ENCODE data around the gene APOC1. TPM values are rescaled to one million over a fixed set of nuclear protein-coding genes. Genes with fewer than 3 reads are reported as not detected.

The APOC1 gene
- total RNA-seq, 4 donors from 2014 or later: 38.6 to 58.3 (median 47.7) TPM

DNA sequence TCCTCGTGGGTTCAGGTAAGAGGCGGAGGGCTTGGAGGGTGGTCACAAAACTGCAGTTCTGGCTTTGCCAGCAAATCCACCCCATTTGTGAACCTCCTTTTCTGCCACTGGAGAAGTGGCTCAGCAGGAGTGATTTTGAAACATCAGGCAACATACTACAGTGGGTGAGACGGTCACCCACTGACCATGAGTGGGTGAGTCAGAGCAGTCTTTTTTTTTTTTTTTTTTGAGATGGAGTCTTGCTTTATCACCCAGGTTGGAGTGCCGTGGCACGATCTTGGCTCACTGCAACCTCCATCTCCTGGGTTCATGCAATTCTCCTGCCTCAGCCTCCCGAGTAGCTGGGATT lies 20.4 kb upstream of the APOC1 start:
- 89% methylated on average over 6 of the region's 6 CpGs for WGBS
- TF ChIP-seq, protein P1, sequence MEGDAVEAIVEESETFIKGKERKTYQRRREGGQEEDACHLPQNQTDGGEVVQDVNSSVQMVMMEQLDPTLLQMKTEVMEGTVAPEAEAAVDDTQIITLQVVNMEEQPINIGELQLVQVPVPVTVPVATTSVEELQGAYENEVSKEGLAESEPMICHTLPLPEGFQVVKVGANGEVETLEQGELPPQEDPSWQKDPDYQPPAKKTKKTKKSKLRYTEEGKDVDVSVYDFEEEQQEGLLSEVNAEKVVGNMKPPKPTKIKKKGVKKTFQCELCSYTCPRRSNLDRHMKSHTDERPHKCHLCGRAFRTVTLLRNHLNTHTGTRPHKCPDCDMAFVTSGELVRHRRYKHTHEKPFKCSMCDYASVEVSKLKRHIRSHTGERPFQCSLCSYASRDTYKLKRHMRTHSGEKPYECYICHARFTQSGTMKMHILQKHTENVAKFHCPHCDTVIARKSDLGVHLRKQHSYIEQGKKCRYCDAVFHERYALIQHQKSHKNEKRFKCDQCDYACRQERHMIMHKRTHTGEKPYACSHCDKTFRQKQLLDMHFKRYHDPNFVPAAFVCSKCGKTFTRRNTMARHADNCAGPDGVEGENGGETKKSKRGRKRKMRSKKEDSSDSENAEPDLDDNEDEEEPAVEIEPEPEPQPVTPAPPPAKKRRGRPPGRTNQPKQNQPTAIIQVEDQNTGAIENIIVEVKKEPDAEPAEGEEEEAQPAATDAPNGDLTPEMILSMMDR (IDR thresholded peaks at IDR 0.05): no peak
- TF ChIP-seq POLR2AphosphoS5 (IDR thresholded peaks at IDR 0.05) (no peak), POLR2A (IDR thresholded peaks at IDR 0.05) (no peak), EP300 (IDR thresholded peaks at IDR 0.05) (no peak)
- no peak for DNase-seq (ENCODE audit: low spot score in 2 of 2)
- Histone ChIP-seq H3K4me3 (no peak overlapping the region), H3K36me3 (peaks cover 55% of the 10 kb centered on the region), H3K4me1 (peaks cover 29% of the 10 kb centered on the region), H3K27me3 (no peaks in the 10 kb centered on the region), H3K9me3 (no peaks in the 10 kb centered on the region), H3K27ac (no peak overlapping the region)

DNA sequence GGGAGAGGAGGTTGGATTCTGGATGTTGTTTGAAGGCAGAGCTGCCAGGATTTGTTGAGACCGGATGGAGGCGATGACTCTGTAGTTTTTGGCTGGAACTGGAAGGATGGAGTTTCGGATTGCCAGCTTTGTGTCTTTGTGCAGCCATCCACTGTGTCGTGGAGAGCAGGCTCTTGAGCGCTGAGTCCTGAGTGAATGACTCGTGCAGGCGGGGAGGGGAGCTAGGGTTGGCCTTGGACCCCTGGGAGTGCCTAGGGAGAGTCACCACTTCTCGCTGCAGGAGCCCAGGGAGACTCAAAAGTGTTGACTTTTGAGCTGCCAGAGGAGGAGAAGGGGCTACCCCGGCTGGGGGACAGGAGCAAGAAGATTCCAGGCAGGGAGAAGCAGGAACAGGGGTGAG lies 19.5 kb upstream of the APOC1 start:
- Histone ChIP-seq H3K4me1 (peaks cover 21% of the 10 kb centered on the region), H3K36me3 (peaks cover 61% of the 10 kb centered on the region), H3K4me3 (no peak overlapping the region), H3K27me3 (no peaks in the 10 kb centered on the region), H3K27ac (no peak overlapping the region), H3K9me3 (no peaks in the 10 kb centered on the region)
- 80% methylated on average over 9 of the region's 9 CpGs for WGBS
- DNase-seq (ENCODE audit: low spot score in 2 of 2): no peak
- TF ChIP-seq EP300 (IDR thresholded peaks at IDR 0.05) (no peak), POLR2A (IDR thresholded peaks at IDR 0.05) (no peak), POLR2AphosphoS5 (IDR thresholded peaks at IDR 0.05) (no peak)
- TF ChIP-seq, protein P1 (IDR thresholded peaks at IDR 0.05): no peak

DNA sequence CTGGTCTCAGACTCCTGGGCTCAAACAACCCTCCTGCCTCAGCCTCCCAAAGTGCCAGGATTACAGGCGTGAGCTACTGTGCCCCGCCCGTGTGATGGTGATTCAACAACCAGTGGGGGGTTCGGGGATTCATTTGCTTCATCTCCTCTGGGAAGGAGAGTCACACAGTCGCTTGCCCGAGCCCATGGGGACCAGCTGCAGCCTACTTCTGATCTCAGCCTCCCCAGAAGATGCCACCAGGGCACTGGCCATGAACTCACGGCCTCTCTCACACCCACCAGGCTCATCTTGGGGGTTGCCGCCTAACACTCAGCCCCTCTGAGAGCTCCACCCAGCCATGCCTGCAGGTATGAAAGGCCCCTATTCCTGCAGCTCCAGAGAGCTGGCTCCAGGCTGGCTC lies 16.6 kb upstream of the APOC1 start:
- 75% methylated on average over 6 of the region's 8 CpGs for WGBS
- Histone ChIP-seq H3K4me3 (no peak overlapping the region), H3K27me3 (no peaks in the 10 kb centered on the region), H3K36me3 (peaks cover 90% of the 10 kb centered on the region), H3K9me3 (no peaks in the 10 kb centered on the region), H3K27ac (no peak overlapping the region), H3K4me1 (peaks cover 6% of the 10 kb centered on the region)
- DNase-seq (ENCODE audit: low spot score in 2 of 2): no peak
- TF ChIP-seq EP300 (IDR thresholded peaks at IDR 0.05) (no peak), POLR2AphosphoS5 (IDR thresholded peaks at IDR 0.05) (no peak), POLR2A (IDR thresholded peaks at IDR 0.05) (no peak)
- TF ChIP-seq, protein P1 (IDR thresholded peaks at IDR 0.05): no peak

DNA sequence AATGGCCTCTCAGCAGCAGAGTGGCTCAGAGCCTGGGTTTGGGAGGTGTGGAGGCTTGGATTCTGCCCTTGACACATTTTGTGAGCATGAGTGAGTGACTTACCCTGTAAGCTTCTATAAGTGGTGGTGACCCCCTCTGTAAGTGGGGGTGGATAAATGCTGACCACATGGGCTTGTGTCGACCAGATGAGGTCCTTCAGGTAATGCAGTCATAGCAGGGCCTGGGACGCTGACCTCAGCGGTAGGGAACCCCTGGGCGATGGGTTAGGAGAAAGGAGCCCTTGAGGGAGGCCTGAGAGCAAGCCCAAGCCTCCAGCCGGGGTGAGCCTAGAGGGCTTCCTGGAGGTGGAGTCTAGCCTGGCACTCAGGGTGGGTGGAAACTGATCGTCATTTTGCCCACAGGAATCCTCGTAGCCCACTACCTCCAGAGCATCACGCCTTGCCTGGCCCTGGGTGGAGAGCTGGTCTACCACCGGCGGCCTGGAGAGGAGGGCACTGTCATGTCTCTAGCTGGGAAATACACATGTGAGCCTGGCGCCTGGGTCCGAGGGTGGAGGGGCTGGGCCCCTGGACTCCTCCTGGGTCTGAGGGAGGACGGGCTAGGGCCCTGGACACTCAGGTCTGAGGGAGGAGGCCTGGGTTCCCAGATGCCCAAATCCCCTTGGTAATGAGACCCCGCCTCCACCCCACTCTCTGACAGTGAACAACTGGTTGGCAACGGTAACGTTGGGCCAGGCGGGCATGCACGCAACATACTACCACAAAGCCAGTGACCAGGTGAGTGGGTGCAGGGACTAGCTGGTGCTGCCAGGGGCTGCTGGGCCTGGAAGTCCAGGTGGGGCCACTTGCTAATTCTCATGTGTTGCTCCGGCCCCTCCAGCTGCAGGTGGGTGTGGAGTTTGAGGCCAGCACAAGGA lies 13.8 kb upstream of the APOC1 start:
- TF ChIP-seq EP300 (IDR thresholded peaks at IDR 0.05): no peak
- TF ChIP-seq POLR2AphosphoS5 (IDR thresholded peaks at IDR 0.05): no peak
- TF ChIP-seq, protein P1 (IDR thresholded peaks at IDR 0.05): no peak
- TF ChIP-seq POLR2A (IDR thresholded peaks at IDR 0.05): no peak
- Histone ChIP-seq H3K36me3 (peaks cover 71% of the 10 kb centered on the region), H3K9me3 (no peaks in the 10 kb centered on the region), H3K27me3 (peaks cover 5% of the 10 kb centered on the region), H3K4me1 (peaks cover 19% of the 10 kb centered on the region), H3K27ac (no peak overlapping the region), H3K4me3 (no peak overlapping the region)
- 94% methylated on average over 11 of the region's 19 CpGs for WGBS
- DNase-seq (ENCODE audit: low spot score in 2 of 2): no peak

DNA sequence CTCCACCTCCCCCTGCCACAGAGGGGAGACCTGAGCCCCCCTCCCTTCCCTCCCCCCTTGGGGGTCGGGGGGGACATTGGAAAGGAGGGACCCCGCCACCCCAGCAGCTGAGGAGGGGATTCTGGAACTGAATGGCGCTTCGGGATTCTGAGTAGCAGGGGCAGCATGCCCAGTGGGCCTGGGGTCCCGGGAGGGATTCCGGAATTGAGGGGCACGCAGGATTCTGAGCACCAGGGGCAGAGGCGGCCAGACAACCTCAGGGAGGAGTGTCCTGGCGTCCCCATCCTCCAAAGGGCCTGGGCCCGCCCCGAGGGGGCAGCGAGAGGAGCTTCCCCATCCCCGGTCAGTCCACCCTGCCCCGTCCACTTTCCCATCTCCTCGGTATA lies 11.2 kb upstream of the APOC1 start:
- Histone ChIP-seq H3K27ac (no peak overlapping the region), H3K36me3 (peaks cover 45% of the 10 kb centered on the region), H3K4me1 (peaks cover 37% of the 10 kb centered on the region), H3K9me3 (no peaks in the 10 kb centered on the region), H3K27me3 (peaks cover 9% of the 10 kb centered on the region), H3K4me3 (no peak overlapping the region)
- WGBS: 78% methylated on average over 13 of the region's 15 CpGs
- no peak for DNase-seq (ENCODE audit: low spot score in 2 of 2)
- TF ChIP-seq, protein P1 (IDR thresholded peaks at IDR 0.05): no peak
- TF ChIP-seq POLR2AphosphoS5 (IDR thresholded peaks at IDR 0.05) (no peak), POLR2A (IDR thresholded peaks at IDR 0.05) (no peak), EP300 (IDR thresholded peaks at IDR 0.05) (no peak)

Data from suprapubic skin (tissue), 4 donors.